GM21723 (cell line): ENCODE measurements around the gene SPACA6.
"Not testable (repeated sequence)": the region's sequence is repeated elsewhere in the genome, so short reads cannot be mapped to it uniquely, and the experiment has no call there.

Experiments
- ATAC-seq: cut with Tn5 transposase; IDR thresholded peaks from one replicate; pipeline ENCODE4 v1.9.1; 2021; ENCODE audit warnings: mild to moderate bottlenecking, moderate library complexity; ENCODE audit not compliant: unreplicated experiment

Gene SPACA6

DNA sequence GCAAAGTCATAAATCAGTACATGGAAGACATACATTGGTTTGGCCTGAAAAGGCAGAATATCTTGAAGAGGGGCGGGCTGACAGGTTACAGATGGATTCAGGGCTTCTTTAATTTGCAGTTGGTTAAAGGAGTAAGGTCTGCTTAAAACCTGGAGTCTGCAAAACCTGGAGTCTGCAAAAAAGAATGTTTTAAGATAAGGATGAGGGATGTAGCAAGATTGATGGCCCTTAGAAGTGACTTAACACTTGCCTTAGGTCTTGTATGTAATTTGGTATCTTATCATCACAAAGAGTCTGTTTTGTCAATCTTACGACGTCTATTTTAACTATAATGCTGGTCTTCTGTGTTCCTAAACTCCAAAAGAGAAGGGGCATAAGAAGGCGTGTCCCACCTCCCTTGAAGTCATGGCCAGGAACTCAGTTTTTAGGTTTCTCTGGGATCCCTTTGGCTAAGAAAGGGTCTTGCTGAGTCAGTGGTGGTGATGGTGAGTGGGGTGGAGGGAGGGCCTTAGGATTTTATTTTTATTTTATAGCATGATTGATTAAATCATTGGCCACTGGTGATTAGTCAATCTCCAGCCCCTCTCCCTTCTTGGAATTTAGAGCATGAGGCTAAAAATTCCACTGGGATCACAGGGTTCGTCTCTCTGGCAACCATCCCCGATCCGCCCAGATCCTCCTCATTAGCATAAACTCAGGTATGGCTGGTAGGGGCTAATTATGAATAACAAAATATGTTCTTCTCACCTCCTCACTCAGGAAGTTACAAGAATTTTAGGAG, 40.8 kb downstream of the SPACA6 start:
- no peak for ATAC-seq

DNA sequence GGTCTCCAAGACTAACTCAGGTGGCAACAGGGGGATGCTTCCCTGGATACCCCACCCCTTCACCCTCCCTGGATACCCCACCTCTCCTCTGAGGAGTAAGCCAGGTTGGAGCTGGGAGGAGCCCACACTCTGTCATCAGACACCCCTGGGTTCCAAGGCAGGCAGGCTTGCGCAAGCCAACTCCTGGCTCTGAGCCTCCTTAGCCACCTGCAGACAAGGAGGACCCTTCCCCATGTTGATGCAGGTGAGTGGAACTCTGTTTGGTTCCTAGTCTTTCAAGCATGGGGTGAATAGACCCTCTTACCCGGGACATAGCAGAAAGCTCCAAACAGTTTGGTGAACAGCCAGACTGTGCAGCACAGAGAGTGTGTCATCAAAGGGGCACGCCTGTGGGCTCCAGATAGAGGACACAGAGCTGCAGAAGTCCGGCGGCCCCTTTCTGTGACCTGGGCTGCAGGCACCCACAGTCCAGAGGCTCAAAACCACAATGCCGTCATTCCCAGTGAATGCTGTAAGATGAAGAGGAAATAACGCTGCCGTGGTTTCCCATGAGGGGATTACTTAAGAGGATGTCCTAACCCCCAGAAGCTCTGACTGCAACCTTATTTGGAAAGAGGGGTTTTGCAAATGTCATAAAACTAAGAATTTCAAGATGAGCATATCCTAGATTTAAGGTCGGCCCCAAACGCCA, 42.8 kb downstream of the SPACA6 start:
- no peak for ATAC-seq

DNA sequence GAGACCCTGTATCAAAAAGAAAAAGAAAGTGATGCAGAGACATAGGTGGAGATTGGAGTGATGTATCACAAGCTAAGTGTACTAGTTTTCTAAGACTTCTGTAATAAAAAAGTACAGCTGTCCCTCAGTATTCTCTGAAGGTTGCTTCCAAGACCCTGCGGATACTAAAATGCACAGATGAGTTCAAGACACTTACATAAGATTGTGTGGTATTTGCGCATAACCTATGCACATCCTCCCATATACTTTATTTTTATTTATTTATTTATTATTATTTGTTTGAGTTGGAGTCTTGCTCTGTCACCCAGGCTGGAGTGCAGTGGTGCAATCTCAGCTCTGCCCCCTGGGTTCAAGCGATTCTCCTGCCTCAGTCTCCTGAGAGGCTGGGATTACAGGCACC, 44.3 kb downstream of the SPACA6 start:
- no peak for ATAC-seq

DNA sequence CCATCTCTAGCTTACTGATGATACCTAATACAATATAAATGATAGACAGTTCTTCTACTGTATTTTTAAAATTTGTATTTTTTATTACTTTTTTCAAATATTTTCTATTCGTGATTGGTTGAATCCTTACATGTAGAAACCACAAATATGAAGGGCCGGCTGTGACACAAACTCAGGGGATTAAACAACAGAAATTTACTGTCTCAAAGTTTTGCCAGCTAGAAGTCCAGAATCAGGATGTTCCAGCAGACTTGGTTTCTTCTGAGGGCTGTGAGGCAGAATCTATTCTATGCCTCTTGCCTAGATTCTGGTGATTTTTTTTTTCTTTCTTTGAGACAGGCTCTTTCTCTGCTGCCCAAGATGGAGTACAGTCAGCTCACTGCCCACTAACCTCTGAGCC, 44.8 kb downstream of the SPACA6 start:
- no peak for ATAC-seq

DNA sequence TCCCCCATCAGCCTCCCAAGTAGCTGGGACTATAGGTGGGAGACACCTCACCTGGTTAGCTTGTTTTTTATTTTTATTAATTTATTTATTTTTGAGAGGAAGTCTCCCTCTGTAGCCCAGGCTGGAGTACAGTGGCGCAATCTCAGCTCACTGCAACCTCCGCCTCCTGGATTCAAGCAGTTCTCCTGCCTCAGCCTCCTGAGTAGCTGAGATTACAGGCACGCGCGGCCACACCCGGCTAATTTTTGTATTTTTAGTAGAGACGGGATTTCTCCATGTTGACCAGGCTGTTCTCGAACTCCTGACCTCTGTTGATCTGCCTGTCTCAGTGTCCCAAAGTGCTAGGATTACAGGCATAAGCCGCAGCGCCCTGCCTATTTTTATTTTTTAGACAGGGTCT, 45.4 kb downstream of the SPACA6 start:
- not testable (repeated sequence) for ATAC-seq

DNA sequence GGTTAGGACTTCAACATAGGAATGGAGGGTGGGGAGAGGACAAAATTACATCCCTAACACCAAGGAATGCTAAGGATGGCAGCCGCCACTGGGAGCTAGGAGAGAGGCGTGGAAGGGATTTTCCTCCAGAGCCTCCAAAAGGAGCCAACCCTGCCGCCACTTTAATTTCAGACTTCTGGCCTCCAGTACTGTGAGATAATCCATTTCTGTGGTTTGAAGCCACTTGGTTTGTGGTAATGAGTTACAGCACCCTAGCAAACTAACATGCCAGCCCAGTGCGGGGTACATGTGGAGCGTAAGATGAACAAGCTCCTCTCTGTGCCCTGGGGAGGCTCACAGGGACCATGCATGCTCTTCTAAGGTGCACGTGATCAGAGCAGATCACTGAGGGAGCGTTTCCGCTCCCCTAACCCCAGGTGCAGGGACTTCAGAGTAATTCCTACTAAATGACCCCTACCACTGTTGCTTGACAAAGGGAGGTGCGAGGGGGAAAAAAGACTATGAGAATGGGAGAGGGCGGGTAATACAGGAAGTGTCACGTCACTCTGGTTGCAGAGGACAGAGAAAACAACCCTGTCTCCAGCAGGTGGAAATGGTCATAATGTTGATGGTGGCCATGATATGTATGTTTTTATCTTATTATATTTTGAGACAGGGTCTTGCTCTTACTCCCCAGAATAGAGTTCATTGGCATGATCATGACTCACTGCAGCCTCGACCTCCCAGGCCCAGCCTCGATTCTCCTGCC, 46.5 kb downstream of the SPACA6 start:
- no peak for ATAC-seq

DNA sequence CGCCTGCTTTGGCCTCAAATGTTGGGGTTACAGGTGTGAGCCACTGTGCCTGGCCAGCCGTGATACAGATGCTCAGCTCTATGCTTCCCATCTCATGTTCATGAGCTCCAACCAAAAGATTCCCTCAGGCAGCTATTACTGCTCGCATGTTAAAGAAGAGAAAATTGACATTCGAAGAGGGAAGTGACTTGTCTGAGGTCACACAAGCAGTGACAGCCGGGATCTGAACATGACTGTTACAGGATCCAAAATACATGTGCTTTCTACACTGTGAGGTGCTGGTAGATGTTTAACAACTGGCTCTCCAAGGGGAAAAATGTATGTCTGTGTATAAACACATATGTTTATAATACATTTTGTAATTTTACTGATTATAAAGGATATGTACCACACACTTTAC, 47.2 kb downstream of the SPACA6 start:
- no peak for ATAC-seq

DNA sequence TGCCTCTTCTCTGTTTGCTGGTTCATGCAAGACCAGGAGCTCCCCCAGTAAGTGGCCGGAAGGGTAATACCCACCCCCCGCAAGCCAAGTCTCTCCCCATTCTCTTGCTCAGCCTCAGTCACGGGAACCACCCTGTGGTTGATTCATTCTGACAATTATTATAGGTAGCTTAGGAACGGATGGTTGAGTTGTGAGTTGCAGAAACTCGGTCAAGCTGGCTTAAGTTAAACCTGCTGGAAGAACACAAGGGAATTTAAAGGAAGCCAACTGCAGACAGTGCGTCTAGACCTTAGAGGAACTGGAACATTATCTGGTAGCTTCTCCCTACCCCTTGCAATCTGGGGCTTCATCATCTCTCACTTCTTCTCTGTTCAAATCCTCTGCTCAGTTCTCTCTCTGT, 49.7 kb downstream of the SPACA6 start:
- no peak for ATAC-seq

DNA sequence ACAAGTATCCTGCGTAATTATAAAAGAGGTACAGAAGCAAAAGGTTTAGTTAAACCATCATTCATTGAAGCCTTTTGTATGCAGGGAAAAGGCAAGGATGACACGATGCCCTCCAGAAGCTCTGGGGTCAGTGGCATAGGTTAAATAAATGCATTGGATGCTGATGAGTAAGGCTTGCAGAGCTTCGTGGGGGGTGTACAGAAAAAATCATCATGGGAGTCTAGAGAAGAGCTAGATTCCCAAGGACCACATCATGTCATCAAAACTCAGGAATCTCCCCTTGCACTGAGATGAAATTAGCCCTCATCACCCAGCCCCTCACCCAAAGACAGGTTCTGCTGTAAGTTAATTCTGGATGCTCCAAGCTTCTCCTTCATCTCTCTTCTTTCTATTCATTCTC, 50.3 kb downstream of the SPACA6 start:
- no peak for ATAC-seq

DNA sequence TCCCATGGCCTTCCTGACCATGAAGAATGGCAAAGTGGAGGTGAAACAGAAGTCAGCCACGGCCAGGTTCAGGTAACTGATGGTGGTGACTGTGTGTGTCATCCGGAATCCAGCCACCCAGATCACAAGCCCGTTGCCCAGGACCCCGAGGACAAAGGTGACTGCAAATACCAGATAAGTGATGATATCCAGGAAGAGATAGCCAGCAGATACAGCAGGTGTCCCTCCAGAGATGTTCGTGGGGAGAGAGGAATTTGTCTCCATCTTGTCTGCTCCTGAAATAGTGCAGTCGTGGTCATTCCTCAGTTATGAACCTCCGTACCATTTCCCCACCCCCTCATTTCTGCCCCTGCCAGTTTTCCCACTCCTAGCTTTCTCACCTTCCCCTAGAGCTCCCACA, 53.6 kb downstream of the SPACA6 start:
- no peak for ATAC-seq

DNA sequence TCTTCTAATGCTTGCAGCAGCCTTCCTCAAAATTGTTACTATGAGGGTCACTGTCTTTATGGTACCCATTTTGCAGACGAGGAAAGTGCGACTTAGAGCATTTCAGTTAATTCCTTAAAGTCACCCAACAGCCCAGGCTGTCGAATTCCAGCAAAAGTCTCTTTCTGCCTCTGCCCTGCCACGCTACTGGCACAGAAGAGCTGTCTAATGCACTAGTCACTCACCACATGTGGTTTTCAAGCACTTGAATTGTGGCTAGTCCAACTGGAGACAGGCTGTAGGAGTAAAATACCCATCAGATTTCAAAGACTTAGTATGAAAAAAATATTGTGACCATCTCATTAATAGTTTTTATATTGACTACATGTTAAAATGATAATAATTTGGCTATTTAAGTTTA, 56.8 kb downstream of the SPACA6 start:
- no peak for ATAC-seq

DNA sequence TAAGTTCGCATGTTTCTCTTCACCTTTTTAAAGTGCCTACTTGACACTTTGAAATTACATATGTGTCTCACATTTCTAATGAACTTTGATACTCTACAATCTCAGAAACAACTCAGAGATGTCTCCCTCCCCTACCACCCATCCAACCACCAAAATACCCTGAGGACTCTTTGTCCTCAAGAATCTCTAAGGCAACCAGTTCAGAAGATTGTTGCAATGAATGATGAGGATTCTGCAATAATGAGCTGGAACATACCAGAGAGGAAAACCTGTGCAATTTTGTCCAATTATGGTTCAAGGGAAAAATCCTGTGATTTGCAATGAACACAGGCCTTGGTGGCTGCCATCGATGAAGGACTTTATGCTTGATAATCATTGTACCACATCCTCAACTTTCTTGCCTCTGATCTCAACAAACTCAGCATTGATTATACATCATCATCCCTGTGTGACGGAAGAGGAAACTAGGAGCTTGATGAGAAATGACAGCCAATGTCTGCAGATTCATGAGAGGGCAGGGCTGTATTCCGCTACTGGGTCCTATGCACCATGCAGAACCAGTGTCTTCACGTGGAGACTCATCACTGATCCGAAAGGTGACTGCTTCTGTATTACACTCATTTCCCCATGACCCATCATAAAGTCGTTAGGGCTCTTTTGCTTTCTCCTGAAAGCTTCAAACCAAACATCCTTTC, 57.4 kb downstream of the SPACA6 start:
- no peak for ATAC-seq

DNA sequence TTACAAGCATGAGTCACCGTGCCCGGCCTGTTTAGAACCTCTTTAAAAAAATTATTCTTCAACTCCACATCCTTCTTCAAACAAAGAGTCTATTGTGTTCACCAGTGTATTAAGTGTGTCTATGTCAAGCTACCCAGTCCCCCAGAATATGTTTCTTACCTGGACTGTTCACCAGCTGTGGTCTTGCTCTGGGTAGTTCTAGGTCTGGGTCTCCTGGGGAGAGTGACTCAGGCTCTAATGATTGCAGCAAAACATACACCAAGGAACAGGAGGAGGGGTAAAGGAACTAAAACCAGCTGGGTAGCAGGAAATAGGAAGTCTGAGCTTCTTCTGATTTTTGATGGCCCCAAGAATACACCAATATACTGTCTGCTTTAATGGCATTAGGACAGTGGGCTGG, 58.5 kb downstream of the SPACA6 start, which contains the start of gene FPR1:
FPR1 (minus strand) TSS at position 224 of the 400 bp plus-strand sequence. CDS start 4,884 bp downstream, outside the sequence.
- no peak for ATAC-seq

DNA sequence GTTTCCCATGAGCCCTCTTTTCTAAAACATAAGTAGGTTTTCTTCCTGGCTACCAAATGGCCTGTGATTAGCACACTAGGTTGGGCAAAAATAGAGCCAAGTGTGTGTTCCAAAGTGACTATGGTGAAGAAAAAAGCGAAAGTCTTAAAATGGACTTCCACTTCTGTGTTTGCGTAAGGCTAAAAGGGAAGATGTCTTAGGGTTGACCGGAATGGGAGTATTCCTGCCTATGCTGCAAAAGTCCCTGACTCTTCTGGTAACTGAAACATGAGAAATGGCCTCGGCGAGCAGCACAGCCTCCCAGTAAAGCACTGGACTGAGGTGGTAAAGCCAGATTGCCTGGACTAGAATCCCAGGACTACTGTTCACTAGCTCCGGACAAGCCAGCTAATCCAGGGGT, 61.0 kb downstream of the SPACA6 start:
- no peak for ATAC-seq

DNA sequence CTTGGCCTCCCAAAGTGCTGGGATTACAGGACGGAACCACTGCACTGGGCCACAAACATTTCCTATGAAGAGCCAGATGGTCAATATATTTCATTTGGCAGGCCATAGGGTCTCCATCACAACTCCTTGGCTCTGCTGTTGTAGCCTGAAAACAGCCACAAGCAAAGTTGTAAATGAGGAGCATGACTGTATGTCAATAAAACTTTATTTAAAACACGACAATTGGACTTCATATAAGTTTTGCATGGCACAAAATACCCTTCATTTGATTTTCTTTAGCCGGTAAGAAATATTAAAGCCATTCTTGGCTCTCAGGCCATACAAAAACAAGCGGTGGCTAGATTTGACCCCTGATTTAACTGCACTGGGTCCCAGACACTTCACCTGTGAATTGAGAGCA, 61.6 kb downstream of the SPACA6 start:
- no peak for ATAC-seq
